Stomach smooth muscle (tissue), 2 donors: ENCODE data around the gene TBC1D7.

Experiments used
- H3K27ac ChIP-seq: one replicate; pipeline ENCODE4 v1.7.0; 2013; ENCODE audit warnings: mild to moderate bottlenecking, low read length, inconsistent platforms
- H3K27me3 ChIP-seq, 2 donors: one replicate each; pipeline ENCODE4 v1.7.0; 2013; ENCODE audit warnings: low read length in 2 of 2; ENCODE audit not compliant: insufficient read depth in 2 of 2, control insufficient read depth in 1 of 2
- H3K36me3 ChIP-seq, 2 donors: one replicate each; pipeline ENCODE4 v1.7.0; 2013; ENCODE audit warnings: low read length in 2 of 2; ENCODE audit not compliant: control insufficient read depth in 2 of 2, insufficient read depth in 2 of 2
- H3K4me1 ChIP-seq: one replicate; pipeline ENCODE4 v1.7.0; 2013; ENCODE audit warnings: low read length; ENCODE audit not compliant: control insufficient read depth, insufficient read depth
- H3K4me3 ChIP-seq, 2 donors: one replicate each; pipeline ENCODE4 v1.7.0; 2013; ENCODE audit warnings: low read length in 2 of 2
- H3K9ac ChIP-seq, 2 donors: one replicate each; pipeline ENCODE4 v1.7.0; 2013; ENCODE audit warnings: low read length in 2 of 2, mild to moderate bottlenecking in 1 of 2
- H3K9me3 ChIP-seq, 2 donors: one replicate each; pipeline ENCODE4 v1.7.0; 2013; ENCODE audit warnings: low read length in 2 of 2; ENCODE audit not compliant: control insufficient read depth in 2 of 2
- donor health status: healthy.
- donor health status: Pancreatic carcinoma.

TBC1D7 gene

DNA sequence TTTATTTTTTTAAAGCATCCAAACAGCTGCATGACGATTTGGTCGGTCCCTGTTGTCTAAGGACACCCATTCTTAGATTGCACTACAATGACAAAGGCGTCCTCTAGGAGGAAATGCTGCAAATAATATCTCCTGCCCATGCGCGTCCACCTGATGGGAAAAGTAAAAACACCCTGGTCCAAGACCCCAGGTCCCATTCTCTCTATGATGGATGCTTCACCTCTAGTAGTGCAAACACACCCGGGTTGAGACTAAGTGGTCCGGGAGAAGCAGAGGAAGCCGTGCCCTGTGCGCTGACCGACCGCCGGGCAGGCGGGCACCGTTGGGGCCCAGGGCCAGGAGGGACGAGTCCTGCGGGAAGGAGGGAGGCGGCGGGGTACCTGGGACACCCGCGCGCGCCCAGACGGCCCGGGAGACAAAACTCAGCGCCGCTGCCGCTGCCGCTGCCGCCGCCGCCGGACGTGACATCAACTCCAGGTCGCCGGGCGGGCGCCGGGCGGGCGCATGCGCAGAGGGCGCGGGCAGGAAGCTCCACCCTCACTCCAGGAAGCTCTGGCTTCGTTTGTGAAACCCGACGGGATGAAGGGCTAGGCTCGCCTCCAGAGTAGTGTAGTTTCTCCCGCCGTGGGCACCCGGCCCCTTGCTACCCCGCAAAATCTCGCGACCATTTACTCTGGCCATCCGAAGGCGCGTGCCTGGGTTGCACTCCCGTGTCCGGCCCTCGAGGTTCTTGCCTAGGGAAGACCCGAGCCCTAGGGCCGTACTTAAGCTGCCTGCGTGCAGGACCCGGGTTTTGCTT lies at the start of gene TBC1D7:
TSS of gene TBC1D7 (minus strand) at position 462 of the 799 bp plus-strand sequence. CDS start 1,639 bp downstream, outside the sequence.
- peak within 1 kb of the TSS; percentile 87 for H3K27ac ChIP-seq
- peaks cover 5% of the 10 kb centered on the region for H3K4me1 ChIP-seq
- peak within 1 kb of the TSS; percentile 93 to 99 for H3K4me3 ChIP-seq
- peaks cover 5 to 8% of the 10 kb centered on the region in 2 donors for H3K36me3 ChIP-seq
- H3K9ac ChIP-seq = peak within 1 kb of the TSS; percentile 91 to 95
- no peaks in the 10 kb centered on the region for H3K9me3 ChIP-seq
- no peaks in the 10 kb centered on the region for H3K27me3 ChIP-seq

GRCh38 chr6:13377054-13377758 lies 48.9 kb upstream of the TBC1D7 start:
- Histone ChIP-seq H3K27ac (no peak overlapping the region), H3K9me3 (no peaks in the 10 kb centered on the region), H3K4me3 (no peak overlapping the region), H3K4me1 (peaks cover 38% of the 10 kb centered on the region), H3K27me3 (no peaks in the 10 kb centered on the region), H3K9ac (no peak overlapping the region), H3K36me3 (peaks cover 0 to 8% of the 10 kb centered on the region in 2 donors)

DNA sequence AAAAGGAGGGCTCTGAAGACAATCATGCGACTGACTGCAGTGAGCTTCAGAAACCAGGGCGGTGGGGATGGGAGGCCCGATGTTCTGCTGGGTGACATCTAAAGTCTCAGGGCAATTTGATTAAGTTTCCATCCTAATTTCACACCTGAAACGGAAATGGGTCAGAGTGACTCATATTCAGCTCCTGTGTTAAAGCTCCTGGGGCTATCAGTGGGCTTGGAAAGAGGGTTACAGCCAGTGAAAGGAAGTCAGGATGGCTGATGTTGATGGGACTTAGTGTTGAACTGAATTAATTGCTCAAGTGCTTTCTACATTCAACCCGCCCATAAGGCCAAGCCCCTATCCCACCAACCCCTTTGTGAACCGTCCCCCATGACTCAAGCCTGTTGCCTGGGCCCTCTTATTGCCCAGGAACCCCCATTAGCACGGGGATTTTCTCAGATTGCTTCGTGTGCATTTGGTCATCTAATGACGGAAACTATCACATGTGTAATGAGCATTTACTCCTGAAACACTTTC lies 47.1 kb upstream of the TBC1D7 start:
- Histone ChIP-seq H3K36me3 (peaks cover 0 to 8% of the 10 kb centered on the region in 2 donors), H3K4me3 (no peak overlapping the region), H3K27me3 (no peaks in the 10 kb centered on the region), H3K9ac (no peak overlapping the region), H3K4me1 (peaks cover 40% of the 10 kb centered on the region), H3K27ac (no peak overlapping the region), H3K9me3 (no peaks in the 10 kb centered on the region)

- peaks cover 0 to 8% of the 10 kb centered on the region in 2 donors for H3K36me3 ChIP-seq
- H3K4me3 ChIP-seq = no peak overlapping the region
- H3K27me3 ChIP-seq = no peaks in the 10 kb centered on the region
- H3K9ac ChIP-seq = no peak overlapping the region
- H3K27ac ChIP-seq = no peak overlapping the region
- no peaks in the 10 kb centered on the region for H3K9me3 ChIP-seq
- H3K4me1 ChIP-seq = peaks cover 30% of the 10 kb centered on the region
Observed at GRCh38 chr6:13373919-13374318, 45.6 kb upstream of the TBC1D7 start.

DNA sequence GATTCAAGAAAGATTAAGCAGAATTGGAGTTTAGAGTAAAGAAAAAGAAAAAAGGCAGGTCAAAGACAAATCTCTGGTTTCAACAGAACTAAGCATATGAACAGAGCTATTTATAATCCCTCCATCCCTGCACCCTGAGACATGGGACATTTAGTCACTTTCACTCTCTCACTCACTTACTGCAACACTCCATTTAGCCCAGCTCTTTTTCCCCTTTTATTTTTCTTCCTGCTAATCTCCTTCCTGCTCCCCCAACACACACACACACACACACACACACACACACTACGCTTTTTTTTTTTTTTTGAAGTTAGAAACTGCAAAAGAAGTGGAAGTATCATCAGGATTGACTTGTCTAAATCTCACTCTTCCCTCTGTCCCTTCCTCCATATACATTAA lies 45.1 kb upstream of the TBC1D7 start:
- Histone ChIP-seq H3K4me1 (peaks cover 30% of the 10 kb centered on the region), H3K9me3 (no peaks in the 10 kb centered on the region), H3K9ac (no peak overlapping the region), H3K4me3 (no peak overlapping the region), H3K36me3 (peaks cover 0 to 8% of the 10 kb centered on the region in 2 donors), H3K27me3 (no peaks in the 10 kb centered on the region), H3K27ac (no peak overlapping the region)

- H3K27me3 ChIP-seq = no peaks in the 10 kb centered on the region
- no peaks in the 10 kb centered on the region for H3K9me3 ChIP-seq
- peaks cover 36% of the 10 kb centered on the region for H3K4me1 ChIP-seq
- H3K36me3 ChIP-seq = peaks cover 0 to 5% of the 10 kb centered on the region in 2 donors
- no peak overlapping the region for H3K9ac ChIP-seq
- no peak overlapping the region for H3K27ac ChIP-seq
- no peak overlapping the region for H3K4me3 ChIP-seq
Observed at GRCh38 chr6:13372688-13373487, 44.6 kb upstream of the TBC1D7 start.

- Histone ChIP-seq H3K9me3 (no peaks in the 10 kb centered on the region), H3K27ac (no peak overlapping the region), H3K36me3 (peaks cover 0 to 3% of the 10 kb centered on the region in 2 donors), H3K4me1 (peaks cover 43% of the 10 kb centered on the region), H3K27me3 (no peaks in the 10 kb centered on the region), H3K4me3 (no peak overlapping the region), H3K9ac (no peak overlapping the region)
Observed at GRCh38 chr6:13372076-13372475, 43.7 kb upstream of the TBC1D7 start.

DNA sequence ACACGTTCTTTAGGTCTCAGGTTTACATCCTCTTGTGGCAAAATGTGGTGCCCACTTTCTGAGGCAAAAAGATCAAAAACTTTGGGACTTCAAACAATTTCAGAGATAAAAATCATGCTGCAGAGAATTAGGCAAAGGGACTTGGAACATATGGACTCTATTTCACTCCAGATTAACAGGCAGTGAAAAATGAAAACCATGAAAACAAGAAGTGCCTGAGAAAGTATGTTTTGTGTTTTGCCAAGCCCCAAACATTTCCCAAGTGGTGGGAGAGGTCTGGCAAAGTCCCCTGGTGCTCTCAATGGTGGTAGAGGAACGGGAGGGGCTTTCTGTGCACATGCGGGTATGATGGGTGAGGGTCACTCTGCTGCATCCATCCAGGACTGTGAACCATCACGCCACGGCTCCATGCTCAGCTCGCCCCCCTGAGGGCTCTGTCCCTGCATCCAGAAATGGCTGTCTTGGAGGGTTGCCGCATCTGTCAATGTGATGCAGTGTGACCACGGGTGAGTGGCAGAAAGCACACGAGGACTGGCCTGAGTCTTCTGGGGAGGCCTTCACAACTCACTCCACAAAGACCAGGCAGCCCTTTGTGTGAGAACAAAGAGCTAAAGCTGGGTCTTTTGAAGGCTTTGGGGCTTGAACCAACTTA lies 43.2 kb upstream of the TBC1D7 start:
- H3K27me3 ChIP-seq = no peaks in the 10 kb centered on the region
- no peak overlapping the region for H3K9ac ChIP-seq
- H3K9me3 ChIP-seq = no peaks in the 10 kb centered on the region
- no peak overlapping the region for H3K27ac ChIP-seq
- H3K4me1 ChIP-seq = peaks cover 43% of the 10 kb centered on the region
- H3K36me3 ChIP-seq = peaks cover 0 to 2% of the 10 kb centered on the region in 2 donors
- no peak overlapping the region for H3K4me3 ChIP-seq

DNA sequence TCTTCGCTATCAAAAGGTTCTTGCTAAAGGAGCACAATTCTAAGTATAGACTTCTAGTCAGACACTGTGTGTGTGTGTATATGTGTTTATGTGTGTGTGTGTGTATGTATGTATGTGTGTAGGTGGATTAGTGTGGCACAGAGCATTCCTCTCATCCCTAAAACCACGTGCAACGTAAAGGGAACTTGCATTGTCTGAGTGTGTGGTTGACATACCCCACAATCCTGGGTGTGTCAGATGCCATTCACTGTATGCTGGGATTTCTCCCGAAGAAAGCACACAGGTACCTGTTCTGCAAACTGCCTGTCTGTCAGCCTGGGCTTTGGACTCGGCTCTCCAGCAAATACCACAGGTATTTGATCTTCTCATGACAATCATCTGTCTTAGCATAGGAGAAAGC lies 42.3 kb upstream of the TBC1D7 start:
- peaks cover 0 to 2% of the 10 kb centered on the region in 2 donors for H3K36me3 ChIP-seq
- no peak overlapping the region for H3K4me3 ChIP-seq
- no peaks in the 10 kb centered on the region for H3K27me3 ChIP-seq
- no peak overlapping the region for H3K27ac ChIP-seq
- H3K4me1 ChIP-seq = peaks cover 43% of the 10 kb centered on the region
- no peaks in the 10 kb centered on the region for H3K9me3 ChIP-seq
- no peak overlapping the region for H3K9ac ChIP-seq

- Histone ChIP-seq H3K27me3 (no peaks in the 10 kb centered on the region), H3K4me1 (peaks cover 39% of the 10 kb centered on the region), H3K27ac (no peak overlapping the region), H3K9ac (no peak overlapping the region), H3K36me3 (peaks cover 2 to 7% of the 10 kb centered on the region in 2 donors), H3K9me3 (no peaks in the 10 kb centered on the region), H3K4me3 (no peak overlapping the region)
Observed at GRCh38 chr6:13369591-13369990, 41.3 kb upstream of the TBC1D7 start.
